PFSK-1 (cell line): ENCODE results near the gene SAPCD1.

ENCODE experiments used
- POLR2AphosphoS5 ChIP-seq: IDR thresholded peaks from 2 replicates; pipeline ENCODE4 v1.6.1; 2012; ENCODE audit warnings: low read depth, mild to moderate bottlenecking, control low read depth, low read length, moderate library complexity
- TF ChIP-seq, protein P1 (sequence below), 2 experiments: IDR thresholded peaks; 2 replicates each; pipeline versions ENCODE4 v1.6.1 to v1.8.0; 2011 to 2012; ENCODE audit warnings: low read depth in 2 of 2, low read length in 2 of 2, control low read depth in 1 of 2, inconsistent platforms in 1 of 2, mild to moderate bottlenecking in 1 of 2, moderate library complexity in 1 of 2; ENCODE audit not compliant: insufficient read depth in 1 of 2

GRCh38 chr6:31762878-31763618 is 592 bp downstream of the SAPCD1 start:
- no peak for TF ChIP-seq POLR2AphosphoS5
- TF ChIP-seq, protein P1, sequence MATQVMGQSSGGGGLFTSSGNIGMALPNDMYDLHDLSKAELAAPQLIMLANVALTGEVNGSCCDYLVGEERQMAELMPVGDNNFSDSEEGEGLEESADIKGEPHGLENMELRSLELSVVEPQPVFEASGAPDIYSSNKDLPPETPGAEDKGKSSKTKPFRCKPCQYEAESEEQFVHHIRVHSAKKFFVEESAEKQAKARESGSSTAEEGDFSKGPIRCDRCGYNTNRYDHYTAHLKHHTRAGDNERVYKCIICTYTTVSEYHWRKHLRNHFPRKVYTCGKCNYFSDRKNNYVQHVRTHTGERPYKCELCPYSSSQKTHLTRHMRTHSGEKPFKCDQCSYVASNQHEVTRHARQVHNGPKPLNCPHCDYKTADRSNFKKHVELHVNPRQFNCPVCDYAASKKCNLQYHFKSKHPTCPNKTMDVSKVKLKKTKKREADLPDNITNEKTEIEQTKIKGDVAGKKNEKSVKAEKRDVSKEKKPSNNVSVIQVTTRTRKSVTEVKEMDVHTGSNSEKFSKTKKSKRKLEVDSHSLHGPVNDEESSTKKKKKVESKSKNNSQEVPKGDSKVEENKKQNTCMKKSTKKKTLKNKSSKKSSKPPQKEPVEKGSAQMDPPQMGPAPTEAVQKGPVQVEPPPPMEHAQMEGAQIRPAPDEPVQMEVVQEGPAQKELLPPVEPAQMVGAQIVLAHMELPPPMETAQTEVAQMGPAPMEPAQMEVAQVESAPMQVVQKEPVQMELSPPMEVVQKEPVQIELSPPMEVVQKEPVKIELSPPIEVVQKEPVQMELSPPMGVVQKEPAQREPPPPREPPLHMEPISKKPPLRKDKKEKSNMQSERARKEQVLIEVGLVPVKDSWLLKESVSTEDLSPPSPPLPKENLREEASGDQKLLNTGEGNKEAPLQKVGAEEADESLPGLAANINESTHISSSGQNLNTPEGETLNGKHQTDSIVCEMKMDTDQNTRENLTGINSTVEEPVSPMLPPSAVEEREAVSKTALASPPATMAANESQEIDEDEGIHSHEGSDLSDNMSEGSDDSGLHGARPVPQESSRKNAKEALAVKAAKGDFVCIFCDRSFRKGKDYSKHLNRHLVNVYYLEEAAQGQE (IDR thresholded peaks at IDR 0.05; ENCODE audit: insufficient read depth in 1 of 2, low read depth in 2 of 2, low read length in 2 of 2) = no peak
